HCT116 (cell line): ENCODE data around the gene TMEM100. TPM values are rescaled to one million over a fixed set of nuclear protein-coding genes. Genes with fewer than 3 reads are reported as not detected.

Source experiments
- ATAC-seq: fragments of 200-7000 bp; cut with Tn5 transposase; 2 replicates; pipeline ENCODE4 v1.9.1; 2020; ENCODE audit warnings: mild to moderate bottlenecking, moderate library complexity
- BruUV-seq: library from RNA; stranded (reverse); fragments of 400-500 nt; replicated peaks from 2 replicates; lab custom pipeline; 2021; lab: Mats Ljungman, UMichigan
- CTCF ChIA-PET: fragments of 300-600 bp; sonication (Branson Sonifier 250); formaldehyde crosslinking; loops from one replicate; lab custom pipeline; 2021; ENCODE audit warnings: antibody characterized with exemption; lab: Charles Lee
- POLR2A ChIA-PET: fragments of 300-600, 350-600 bp; sonication (Branson Sonifier 250); formaldehyde crosslinking; loops from one replicate; lab custom pipeline; 2021; ENCODE audit warnings: antibody characterized with exemption; lab: Charles Lee
- RAD21 ChIA-PET, 2 experiments: fragments of 300-600 bp; sonication (Branson Sonifier 250); formaldehyde crosslinking; loops; one replicate each; lab custom pipeline; 2023; ENCODE audit warnings: low total read pairs in 2 of 2; ENCODE audit not compliant: uncharacterized antibody in 2 of 2, unreplicated experiment in 2 of 2, low non-redundant PET in 1 of 2; lab: Charles Lee
- DNase-seq: peaks from one replicate; pipeline ENCODE4 v3.0.0-alpha.2; 2010; ENCODE audit warnings: low read depth, low spot score
- H2AFZ ChIP-seq: fragments of 200-600 bp; shearing (Covaris generic), sonication (generic); 2 replicates; pipeline ENCODE4 v1.6.1; 2017; ENCODE audit warnings: low read depth, mixed run types, mixed read lengths, antibody characterized with exemption, low read length; ENCODE audit not compliant: poor library complexity, severe bottlenecking
- H3K27ac ChIP-seq: 2 replicates; pipeline ENCODE4 v1.5.1; 2012; ENCODE audit warnings: low read depth, low read length
- H3K27me3 ChIP-seq: fragments of 200-600 bp; sonication (generic); 2 replicates; pipeline ENCODE4 v1.6.1; 2016; ENCODE audit warnings: mixed run types, low read length, mixed read lengths; ENCODE audit not compliant: insufficient read depth
- H3K36me3 ChIP-seq, 2 experiments: fragments of 200-500 bp in 1 of 2; fragments of 200-600 bp in 1 of 2; sonication (Bioruptor generic) in 1 of 2; sonication (generic) in 1 of 2; 2 replicates each; pipeline versions ENCODE4 v1.5.1 to v1.6.1; 2014 to 2016; ENCODE audit warnings: low read length in 2 of 2, inconsistent platforms in 1 of 2, mixed read lengths in 1 of 2, mixed run types in 1 of 2; ENCODE audit not compliant: insufficient read depth in 2 of 2, control insufficient read depth in 1 of 2
- H3K4me1 ChIP-seq, 2 experiments: fragments of 200-600 bp in 1 of 2; sonication (generic) in 1 of 2; 2 replicates each; pipeline versions ENCODE4 v1.5.1 to v1.6.1; 2012 to 2017; ENCODE audit warnings: low read length in 2 of 2, inconsistent platforms in 1 of 2, mild to moderate bottlenecking in 1 of 2, mixed read lengths in 1 of 2, mixed run types in 1 of 2, moderate library complexity in 1 of 2; ENCODE audit not compliant: insufficient read depth in 2 of 2, control insufficient read depth in 1 of 2
- H3K4me2 ChIP-seq: fragments of 200-600 bp; sonication (generic); 2 replicates; pipeline ENCODE4 v1.6.1; 2017; ENCODE audit warnings: mixed run types, low read length, mixed read lengths
- H3K4me3 ChIP-seq, 2 experiments: fragments of 200-600 bp in 1 of 2; sonication (generic) in 1 of 2; replicated peaks in 1 of 2; 2 replicates each; pipeline ENCODE4 v1.5.1; 2011 to 2016; ENCODE audit warnings: low read length in 2 of 2, control low read depth in 1 of 2, low read depth in 1 of 2, mild to moderate bottlenecking in 1 of 2, mixed read lengths in 1 of 2, mixed run types in 1 of 2
- H3K79me2 ChIP-seq: fragments of 200-600 bp; sonication (generic); 2 replicates; pipeline ENCODE4 v1.6.1; 2017; ENCODE audit warnings: mild to moderate bottlenecking, mixed run types, low read length, moderate library complexity, mixed read lengths; ENCODE audit not compliant: insufficient read depth
- H3K9ac ChIP-seq: fragments of 200-600 bp; sonication (generic); 2 replicates; pipeline ENCODE4 v1.6.1; 2016; ENCODE audit warnings: low read length, mixed read lengths
- H3K9me2 ChIP-seq: fragments of 200-600 bp; sonication (generic), shearing (Covaris generic); 2 replicates; pipeline ENCODE4 v1.6.1; 2017; ENCODE audit warnings: mixed run types, mild to moderate bottlenecking, moderate library complexity; ENCODE audit not compliant: insufficient read depth
- H3K9me3 ChIP-seq, 2 experiments: fragments of 200-500 bp in 1 of 2; fragments of 200-600 bp in 1 of 2; sonication (Bioruptor generic) in 1 of 2; sonication (generic) in 1 of 2; 2 replicates each; pipeline ENCODE4 v1.6.1; 2014 to 2017; ENCODE audit warnings: low read length in 2 of 2, mixed read lengths in 2 of 2, inconsistent platforms in 1 of 2, low read depth in 1 of 2, mild to moderate bottlenecking in 1 of 2, mixed run types in 1 of 2, moderate library complexity in 1 of 2; ENCODE audit not compliant: control insufficient read depth in 1 of 2, insufficient read depth in 1 of 2
- H4K20me1 ChIP-seq: fragments of 200-600 bp; sonication (generic), shearing (Covaris generic); 2 replicates; pipeline ENCODE4 v1.6.1; 2017; ENCODE audit warnings: mixed run types, mild to moderate bottlenecking, moderate library complexity; ENCODE audit not compliant: insufficient read depth
- CEBPB ChIP-seq: IDR thresholded peaks from 2 replicates; pipeline ENCODE4 v1.6.1; 2012; ENCODE audit warnings: low read depth
- ELF1 ChIP-seq: IDR thresholded peaks from 2 replicates; pipeline ENCODE4 v1.6.1; 2012; ENCODE audit warnings: low read depth, borderline replicate concordance
- EZH2phosphoT487 ChIP-seq: fragments of 200-600 bp; IDR thresholded peaks from 2 replicates; pipeline ENCODE4 v1.6.1; 2018; ENCODE audit warnings: antibody characterized with exemption, borderline replicate concordance
- RAD21 ChIP-seq: IDR thresholded peaks from 2 replicates; pipeline ENCODE4 v1.6.1; 2012; ENCODE audit warnings: low read depth, mild to moderate bottlenecking
- SIN3A ChIP-seq: IDR thresholded peaks from 2 replicates; pipeline ENCODE4 v1.6.1; 2012; ENCODE audit warnings: low read depth
- SRF ChIP-seq: IDR thresholded peaks from 2 replicates; pipeline ENCODE4 v1.6.1; 2012; ENCODE audit warnings: low read depth
- YY1 ChIP-seq: IDR thresholded peaks from 2 replicates; pipeline ENCODE4 v1.6.1; 2011; ENCODE audit warnings: low read length, low read depth, moderate library complexity, mild to moderate bottlenecking; ENCODE audit not compliant: insufficient replicate concordance; ENCODE audit errors: extremely low read depth
- intact Hi-C: fragments of 100-400 bp; cut with micrococcal nuclease; formaldehyde crosslinking; loops from 2 replicates; pipeline ENCODE4 v1.10.0; 2022
- total RNA-seq: library from RNA; stranded (reverse); gene quantifications from one replicate; pipeline ENCODE4 v1.2.1, GENCODE V29; 2021; ENCODE audit not compliant: unreplicated experiment
- TF ChIP-seq, protein P1 (sequence below): IDR thresholded peaks from 2 replicates; pipeline ENCODE4 v1.6.1; 2012

The TMEM100 gene
- total RNA-seq, 1 experiment from 2014 or later = not detected

DNA sequence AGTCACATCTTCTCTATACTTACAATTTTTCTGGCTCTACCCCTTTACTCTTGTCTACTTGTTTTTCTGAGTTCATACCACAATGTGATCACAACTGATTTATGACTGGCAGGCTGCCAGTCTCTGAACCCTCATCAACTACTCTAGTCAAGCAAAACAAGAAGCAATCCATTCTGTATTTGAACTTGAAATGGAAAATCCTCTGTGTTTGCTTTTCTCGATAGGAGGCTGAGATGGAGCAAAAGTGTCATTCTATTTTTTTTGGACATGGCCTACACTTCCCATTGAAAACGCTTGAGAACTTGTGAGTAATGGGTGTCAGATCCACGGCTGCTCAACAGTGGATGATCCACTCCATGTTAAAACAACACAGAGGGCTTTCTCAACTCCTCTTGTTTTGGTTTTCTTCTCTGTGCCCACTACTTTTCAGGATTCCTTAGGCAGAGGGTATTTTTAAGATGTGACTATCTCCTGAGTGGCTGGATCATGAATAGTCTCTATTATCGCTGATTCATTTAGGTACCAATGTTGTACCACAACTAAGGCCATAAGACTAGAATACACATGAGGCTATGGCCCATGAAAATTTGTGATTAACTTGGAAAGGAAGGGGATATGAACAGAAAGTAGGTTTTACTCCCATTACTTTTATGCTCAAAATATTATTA, 11.7 kb downstream of the TMEM100 start:
- intact Hi-C loops = no loop called here
- ChIA-PET CTCF (interaction anchor here (1.5 kb wide), 1 partner anchor 11 kb away, joined by 3 read pairs; the partner anchor contains the start of gene TMEM100), RAD21 (no interaction called here), POLR2A (no interaction called here)
- no TSS peak for BruUV-seq
- H3K79me2 ChIP-seq = no peaks in the 10 kb centered on the region
- no peaks in the 10 kb centered on the region for H3K36me3 ChIP-seq
- peaks cover 0 to under 1% of the 10 kb centered on the region in 2 experiments; a peak in 1 of 4 replicates for H3K4me1 ChIP-seq
- no peaks in the 10 kb centered on the region for H3K9me2 ChIP-seq
- peaks cover 60% of the 10 kb centered on the region for H3K27me3 ChIP-seq
- no peak overlapping the region for H3K4me3 ChIP-seq
- DNase-seq (no peak), ATAC-seq (no peak)
- H3K9me3 ChIP-seq = no peaks in the 10 kb centered on the region
- no peaks in the 10 kb centered on the region for H4K20me1 ChIP-seq
- no peak overlapping the region for H2AFZ ChIP-seq
- H3K27ac ChIP-seq = no peak overlapping the region
- no peak overlapping the region for H3K4me2 ChIP-seq
- H3K9ac ChIP-seq = no peak overlapping the region
- TF ChIP-seq ELF1 = no peak
- TF ChIP-seq SRF = no peak
- TF ChIP-seq SIN3A = no peak
- TF ChIP-seq RAD21 = no peak
- TF ChIP-seq, protein P1, sequence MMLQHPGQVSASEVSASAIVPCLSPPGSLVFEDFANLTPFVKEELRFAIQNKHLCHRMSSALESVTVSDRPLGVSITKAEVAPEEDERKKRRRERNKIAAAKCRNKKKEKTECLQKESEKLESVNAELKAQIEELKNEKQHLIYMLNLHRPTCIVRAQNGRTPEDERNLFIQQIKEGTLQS = no peak

DNA sequence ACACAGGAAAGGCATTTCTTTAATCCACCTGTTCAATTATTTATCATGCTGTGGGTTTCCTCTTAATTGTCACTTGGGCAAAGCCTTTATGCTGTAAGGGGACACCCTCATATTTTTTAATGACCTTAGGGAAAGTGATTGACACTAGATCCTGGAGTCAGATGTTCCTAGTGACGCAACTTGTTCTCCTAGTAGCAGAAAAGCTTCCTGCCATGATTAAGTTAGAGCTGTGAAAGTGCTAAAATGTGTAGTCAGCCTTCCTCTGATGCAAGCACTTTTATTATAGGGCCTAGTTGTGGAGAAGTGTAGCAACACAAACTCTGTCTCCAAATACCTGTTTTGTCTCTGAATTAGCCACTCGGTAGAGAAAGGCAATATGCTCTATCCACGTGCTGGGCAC, 12.3 kb downstream of the TMEM100 start:
- Histone ChIP-seq H4K20me1 (no peaks in the 10 kb centered on the region), H3K27me3 (peaks cover 64% of the 10 kb centered on the region), H3K9ac (no peak overlapping the region), H3K4me2 (no peak overlapping the region), H3K9me3 (no peaks in the 10 kb centered on the region), H3K27ac (no peak overlapping the region), H3K79me2 (no peaks in the 10 kb centered on the region), H2AFZ (no peak overlapping the region), H3K36me3 (no peaks in the 10 kb centered on the region), H3K4me3 (no peak overlapping the region), H3K9me2 (no peaks in the 10 kb centered on the region), H3K4me1 (peaks cover 2 to 4% of the 10 kb centered on the region in 2 experiments; a peak in 1 of 4 replicates)
- TF ChIP-seq CEBPB (no peak), YY1 (no peak), EZH2phosphoT487 (no peak)
- no TSS peak for BruUV-seq
- CTCF ChIA-PET = interaction anchor here (1.5 kb wide), 1 partner anchor 12 kb away, joined by 3 read pairs; the partner anchor contains the start of gene TMEM100
- POLR2A ChIA-PET = no interaction called here
- intact Hi-C loops = no loop called here
- ATAC-seq (no peak), DNase-seq (no peak)
- RAD21 ChIA-PET = no interaction called here
